Measurements from ENCODE around the gene MYRFL.

- no peak for TF ChIP-seq CTCF (IDR thresholded peaks at IDR 0.05; ENCODE audit: low read depth, low read length)
- no peak for TF ChIP-seq EZH2phosphoT487 (IDR thresholded peaks at IDR 0.05; ENCODE audit: low read depth)
Measured at GRCh38 chr12:69898236-69898635, 73.2 kb downstream of the MYRFL start.

All from OCI-LY3 (cell line).